ENCODE data around the gene PLEKHM1. TPM values are rescaled to one million over a fixed set of nuclear protein-coding genes. Genes with fewer than 3 reads are reported as not detected.

Gene PLEKHM1
- polyA plus RNA-seq, 1 experiment: 18.2 TPM

- CTCF ChIA-PET: no interaction called here
Measured at GRCh38 chr17:45431531-45432404, 58.8 kb downstream of the PLEKHM1 start.

GRCh38 chr17:45430738-45431530, 59.6 kb downstream of the PLEKHM1 start:
- Histone ChIP-seq H3K27ac (ENCODE audit: low read depth, low read length) (no peak overlapping the region), H3K9me3 (ENCODE audit: control insufficient read depth, insufficient read depth, low read length) (no peaks in the 10 kb centered on the region; the same call in 1 of the 2 replicates), H3K4me3 (ENCODE audit: low read depth, low read length) (peak overlapping the region; percentile 31), H3K27me3 (ENCODE audit: control insufficient read depth, insufficient read depth, low read length) (peaks cover 45% of the 10 kb centered on the region)
- DNase-seq (ENCODE audit: low read depth, low spot score): no peak
- no peak for TF ChIP-seq CTCF (IDR thresholded peaks at IDR 0.05; ENCODE audit: low read depth, low read length)
- ChIA-PET POLR2A (no interaction called here), CTCF (no interaction called here)

More at GRCh38 chr17:45431531-45432404, 58.8 kb downstream of the PLEKHM1 start:
- Histone ChIP-seq H3K27ac (ENCODE audit: low read depth, low read length) (no peak overlapping the region), H3K27me3 (ENCODE audit: control insufficient read depth, insufficient read depth, low read length) (peaks cover 43% of the 10 kb centered on the region), H3K4me3 (ENCODE audit: low read depth, low read length) (peak overlapping the region; percentile 46), H3K9me3 (ENCODE audit: control insufficient read depth, insufficient read depth, low read length) (no peaks in the 10 kb centered on the region; the same call in 1 of the 2 replicates)
- no peak for DNase-seq (ENCODE audit: low read depth, low spot score)
- TF ChIP-seq CTCF (IDR thresholded peaks at IDR 0.05; ENCODE audit: low read depth, low read length): no peak
- POLR2A ChIA-PET: no interaction called here

GRCh38 chr17:45430006-45430737, 60.3 kb downstream of the PLEKHM1 start:
- TF ChIP-seq CTCF (IDR thresholded peaks at IDR 0.05; ENCODE audit: low read depth, low read length): no peak
- Histone ChIP-seq H3K27me3 (ENCODE audit: control insufficient read depth, insufficient read depth, low read length) (peaks cover 45% of the 10 kb centered on the region), H3K27ac (ENCODE audit: low read depth, low read length) (no peak overlapping the region), H3K9me3 (ENCODE audit: control insufficient read depth, insufficient read depth, low read length) (no peaks in the 10 kb centered on the region; the same call in 1 of the 2 replicates), H3K4me3 (ENCODE audit: low read depth, low read length) (no peak overlapping the region; the same call in 1 of the 2 replicates)
- no peak for DNase-seq (ENCODE audit: low read depth, low spot score)
- POLR2A ChIA-PET: no interaction called here
- CTCF ChIA-PET: no interaction called here

- DNase-seq (ENCODE audit: low read depth, low spot score): no peak
- no peak for TF ChIP-seq CTCF (IDR thresholded peaks at IDR 0.05; ENCODE audit: low read depth, low read length)
- peaks cover 45% of the 10 kb centered on the region for H3K27me3 ChIP-seq (ENCODE audit: control insufficient read depth, insufficient read depth, low read length)
- no peak overlapping the region for H3K27ac ChIP-seq (ENCODE audit: low read depth, low read length)
- POLR2A ChIA-PET: no interaction called here
- CTCF ChIA-PET: interaction anchor here (1.0 to 5.1 kb wide), 4 partner anchors 23 to 294 kb away, joined by 3 to 45 read pairs (median 3); partner anchors contain the start of genes ACBD4 and FMNL1
- no peaks in the 10 kb centered on the region; the same call in 1 of the 2 replicates for H3K9me3 ChIP-seq (ENCODE audit: control insufficient read depth, insufficient read depth, low read length)
- no peak overlapping the region for H3K4me3 ChIP-seq (ENCODE audit: low read depth, low read length)
Measured at GRCh38 chr17:45429339-45430005, 61.0 kb downstream of the PLEKHM1 start.
